Esophagus squamous epithelium (tissue), 4 donors: Measurements from ENCODE around the gene ASH1L.
"Not testable (repeated sequence)": the region's sequence is repeated elsewhere in the genome, so short reads cannot be mapped to it uniquely, and the experiment has no call there.

Experiments
- CTCF ChIP-seq, 6 experiments: fragments of 450-650 bp in 4 of 6; fragments of 200-600 bp in 2 of 6; sonication (generic) in 2 of 6; IDR thresholded peaks; one replicate each; pipeline ENCODE4 v1.5.1; 2016 to 2019; ENCODE audit warnings: antibody characterized with exemption in 6 of 6, mild to moderate bottlenecking in 4 of 6, moderate library complexity in 4 of 6
- POLR2A ChIP-seq, 4 donors: fragments of 450-650 bp; IDR thresholded peaks; one replicate each; pipeline ENCODE4 v1.6.1; 2017; ENCODE audit warnings: antibody characterized with exemption in 4 of 4, mild to moderate bottlenecking in 4 of 4, moderate library complexity in 3 of 4

DNA sequence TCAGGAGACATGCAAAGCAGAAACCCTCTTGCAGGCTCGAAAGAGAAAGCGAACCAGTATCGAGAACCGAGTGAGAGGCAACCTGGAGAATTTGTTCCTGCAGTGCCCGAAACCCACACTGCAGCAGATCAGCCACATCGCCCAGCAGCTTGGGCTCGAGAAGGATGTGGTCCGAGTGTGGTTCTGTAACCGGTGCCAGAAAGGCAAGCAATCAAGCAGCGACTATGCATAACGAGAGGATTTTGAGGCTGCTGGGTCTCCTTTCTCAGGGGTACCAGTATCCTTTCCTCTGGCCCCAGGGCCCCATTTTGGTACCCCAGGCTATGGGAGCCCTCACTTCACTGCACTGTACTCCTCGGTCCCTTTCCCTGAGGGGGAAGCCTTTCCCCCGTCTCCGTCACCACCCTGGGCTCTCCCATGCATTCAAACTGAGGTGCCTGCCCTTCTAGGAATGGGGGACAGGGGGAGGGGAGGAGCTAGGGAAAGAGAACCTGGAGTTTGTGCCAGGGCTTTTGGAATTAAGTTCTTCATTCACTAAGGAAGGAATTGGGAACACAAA, 128.7 kb downstream of the ASH1L start:
- TF ChIP-seq POLR2A, CTCF (IDR thresholded peaks at IDR 0.05): not testable (repeated sequence)
